K562 (cell line): ENCODE data around the gene ZCCHC3. TPM values are rescaled to one million over a fixed set of nuclear protein-coding genes. Genes with fewer than 3 reads are reported as not detected.

Experiments
- CXXC5 ChIP-seq: fragments of 250-450 bp; sonication (Bioruptor Pico); IDR thresholded peaks from 2 replicates; pipeline ENCODE4 v1.8.0; 2022; ENCODE audit warnings: inconsistent platforms, mild to moderate bottlenecking, moderate library complexity
- ETV6 ChIP-seq, 3 experiments: fragments of 150-350 bp in 1 of 3; sonication (generic) in 1 of 3; formaldehyde crosslinking in 1 of 3; IDR thresholded peaks; 2 replicates each; pipeline versions ENCODE4 v1.6.1 to v1.8.0; 2014 to 2022; ENCODE audit warnings: borderline replicate concordance in 2 of 3, low read depth in 2 of 3, antibody characterized with exemption in 1 of 3, low read length in 1 of 3, mild to moderate bottlenecking in 1 of 3, missing genetic modification reagents in 1 of 3
- LCOR ChIP-seq: sonication (generic); formaldehyde crosslinking; IDR thresholded peaks from 2 replicates; pipeline ENCODE4 v1.8.0; 2022; ENCODE audit warnings: mild to moderate bottlenecking, missing genetic modification reagents
- MLLT1 ChIP-seq, 2 experiments: fragments of 450-650 bp; IDR thresholded peaks; 2 replicates each; pipeline ENCODE4 v1.6.1; 2016
- PRPF4 ChIP-seq: fragments of 200-400 bp; formaldehyde crosslinking; IDR thresholded peaks from one replicate; pipeline ENCODE4 v1.6.1; 2017; ENCODE audit warnings: low read length, low read depth, mild to moderate bottlenecking; ENCODE audit not compliant: insufficient read depth, poor library complexity, severe bottlenecking
- STAT6 ChIP-seq: sonication (generic); formaldehyde crosslinking; IDR thresholded peaks from 2 replicates; pipeline ENCODE4 v1.8.1; 2023; ENCODE audit warnings: mild to moderate bottlenecking, missing genetic modification reagents
- TCFL5 ChIP-seq: fragments of 250-450 bp; sonication (Bioruptor Pico); conservative IDR thresholded peaks from 2 replicates; pipeline ENCODE4 v1.6.1; 2021; ENCODE audit warnings: mild to moderate bottlenecking, moderate library complexity, matching md5 sums
- ZBTB17 ChIP-seq: fragments of 450-650 bp; formaldehyde crosslinking; IDR thresholded peaks from 2 replicates; pipeline ENCODE4 v1.4.0; 2020; ENCODE audit warnings: mild to moderate bottlenecking
- ZBTB2 ChIP-seq: fragments of 450-650 bp; IDR thresholded peaks from 2 replicates; pipeline ENCODE4 v1.6.1; 2016; ENCODE audit warnings: antibody characterized with exemption
- ZKSCAN1 ChIP-seq: fragments of 150-350 bp; IDR thresholded peaks from 2 replicates; pipeline ENCODE4 v1.6.1; 2016; ENCODE audit warnings: low read depth, low read length
- ZNF121 ChIP-seq: sonication (generic); formaldehyde crosslinking; conservative IDR thresholded peaks from 2 replicates; pipeline ENCODE4 v1.8.0; 2022; ENCODE audit warnings: missing genetic modification reagents
- ZNF146 ChIP-seq: IDR thresholded peaks from one replicate; pipeline ENCODE4 v1.6.1; 2018; ENCODE audit warnings: missing compliant biosample characterization; ENCODE audit not compliant: unreplicated experiment
- ZNF324 ChIP-seq: fragments of 250-450 bp; sonication (Bioruptor Pico); IDR thresholded peaks from 2 replicates; pipeline ENCODE4 v1.4.0; 2020; ENCODE audit warnings: mild to moderate bottlenecking
- ZNF766 ChIP-seq: fragments of 200-800 bp; sonication (Bioruptor generic); conservative IDR thresholded peaks from 2 replicates; pipeline ENCODE4 v1.6.1; 2016; ENCODE audit warnings: missing genetic modification characterization, missing compliant biosample characterization
- polyA plus RNA-seq, 8 experiments: library from polyadenylated mRNA; depleted of rRNA in 4 of 8; stranded (reverse) in 5 of 8; unstranded in 3 of 8; fragments of >200 nt; fragmentation: Nextera tagmentation in 2 of 8; fragmentation: Illumina TruSeq in 1 of 8; extraction: Ambion mirVana in 2 of 8; extraction: Trizol in 1 of 8; gene quantifications; 2 replicates each; pipeline versions ENCODE4 v1.2.1 to v1.2.3, GENCODE V29; 2011 to 2014; ENCODE audit warnings: inconsistent platforms in 1 of 8, missing spikeins in 1 of 8
- total RNA-seq, 7 experiments: library from RNA; depleted of rRNA in 6 of 7; stranded (reverse); fragments of >200 nt in 6 of 7; fragmentation: Illumina TruSeq in 2 of 7; extraction: Trizol in 2 of 7; gene quantifications; 2 replicates each; pipeline versions ENCODE4 v1.2.1 to v1.2.3, GENCODE V29; 2011 to 2021; ENCODE audit warnings: low replicate concordance in 1 of 7
- TF ChIP-seq, protein P1 (sequence below): sonication (generic); formaldehyde crosslinking; IDR thresholded peaks from 2 replicates; pipeline ENCODE4 v1.8.0; 2023; ENCODE audit warnings: missing genetic modification reagents, mild to moderate bottlenecking, borderline replicate concordance

Gene ZCCHC3
- total and polyA plus RNA-seq, 9 of the 15 experiments (the other 6 are each of a cell fraction or from before 2014, with no cell fraction given) = 2.8 to 23.3 (median 16.5) TPM

DNA sequence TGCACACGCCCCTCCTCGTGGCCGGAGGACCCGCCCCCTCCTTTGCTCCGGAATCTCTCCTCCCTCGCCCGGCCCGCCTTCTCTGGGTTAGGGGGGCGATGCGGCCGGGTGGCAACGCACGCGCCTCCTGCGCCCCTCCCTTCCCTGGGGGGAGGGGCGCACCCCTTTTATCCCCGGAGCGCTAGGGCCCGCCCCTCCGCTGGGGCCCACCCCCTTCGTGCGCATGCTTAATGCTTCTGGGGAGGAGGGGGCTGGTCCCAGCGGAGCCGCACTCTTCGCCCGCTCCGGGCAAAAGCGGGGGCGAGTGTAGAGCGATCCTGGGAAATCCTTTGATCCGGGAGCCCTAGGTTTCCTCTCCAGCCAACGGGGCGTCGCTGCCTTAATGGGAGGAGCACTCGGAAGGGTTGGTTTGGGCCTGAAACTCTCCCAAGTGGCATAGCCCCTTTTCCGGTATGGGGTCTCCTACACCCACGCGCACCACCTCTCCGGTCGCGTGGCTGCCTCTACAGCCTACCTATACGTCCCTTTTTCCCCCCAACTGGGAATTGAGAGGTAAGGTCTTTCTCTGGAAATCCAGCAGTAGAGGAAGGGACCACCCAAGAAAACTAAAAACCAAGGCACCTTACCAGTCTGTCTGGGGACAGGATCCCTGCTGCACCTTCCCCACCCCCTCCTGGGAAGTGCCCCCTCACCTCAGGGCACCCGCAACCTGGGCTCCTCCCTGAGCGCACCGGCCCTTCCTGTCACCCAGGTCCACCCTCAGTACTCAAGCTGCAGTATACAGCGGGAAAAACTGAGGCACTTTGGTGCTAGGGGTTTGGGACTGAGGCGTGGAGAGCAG lies 30.0 kb downstream of the ZCCHC3 start (continued):
- TF ChIP-seq, protein P1, sequence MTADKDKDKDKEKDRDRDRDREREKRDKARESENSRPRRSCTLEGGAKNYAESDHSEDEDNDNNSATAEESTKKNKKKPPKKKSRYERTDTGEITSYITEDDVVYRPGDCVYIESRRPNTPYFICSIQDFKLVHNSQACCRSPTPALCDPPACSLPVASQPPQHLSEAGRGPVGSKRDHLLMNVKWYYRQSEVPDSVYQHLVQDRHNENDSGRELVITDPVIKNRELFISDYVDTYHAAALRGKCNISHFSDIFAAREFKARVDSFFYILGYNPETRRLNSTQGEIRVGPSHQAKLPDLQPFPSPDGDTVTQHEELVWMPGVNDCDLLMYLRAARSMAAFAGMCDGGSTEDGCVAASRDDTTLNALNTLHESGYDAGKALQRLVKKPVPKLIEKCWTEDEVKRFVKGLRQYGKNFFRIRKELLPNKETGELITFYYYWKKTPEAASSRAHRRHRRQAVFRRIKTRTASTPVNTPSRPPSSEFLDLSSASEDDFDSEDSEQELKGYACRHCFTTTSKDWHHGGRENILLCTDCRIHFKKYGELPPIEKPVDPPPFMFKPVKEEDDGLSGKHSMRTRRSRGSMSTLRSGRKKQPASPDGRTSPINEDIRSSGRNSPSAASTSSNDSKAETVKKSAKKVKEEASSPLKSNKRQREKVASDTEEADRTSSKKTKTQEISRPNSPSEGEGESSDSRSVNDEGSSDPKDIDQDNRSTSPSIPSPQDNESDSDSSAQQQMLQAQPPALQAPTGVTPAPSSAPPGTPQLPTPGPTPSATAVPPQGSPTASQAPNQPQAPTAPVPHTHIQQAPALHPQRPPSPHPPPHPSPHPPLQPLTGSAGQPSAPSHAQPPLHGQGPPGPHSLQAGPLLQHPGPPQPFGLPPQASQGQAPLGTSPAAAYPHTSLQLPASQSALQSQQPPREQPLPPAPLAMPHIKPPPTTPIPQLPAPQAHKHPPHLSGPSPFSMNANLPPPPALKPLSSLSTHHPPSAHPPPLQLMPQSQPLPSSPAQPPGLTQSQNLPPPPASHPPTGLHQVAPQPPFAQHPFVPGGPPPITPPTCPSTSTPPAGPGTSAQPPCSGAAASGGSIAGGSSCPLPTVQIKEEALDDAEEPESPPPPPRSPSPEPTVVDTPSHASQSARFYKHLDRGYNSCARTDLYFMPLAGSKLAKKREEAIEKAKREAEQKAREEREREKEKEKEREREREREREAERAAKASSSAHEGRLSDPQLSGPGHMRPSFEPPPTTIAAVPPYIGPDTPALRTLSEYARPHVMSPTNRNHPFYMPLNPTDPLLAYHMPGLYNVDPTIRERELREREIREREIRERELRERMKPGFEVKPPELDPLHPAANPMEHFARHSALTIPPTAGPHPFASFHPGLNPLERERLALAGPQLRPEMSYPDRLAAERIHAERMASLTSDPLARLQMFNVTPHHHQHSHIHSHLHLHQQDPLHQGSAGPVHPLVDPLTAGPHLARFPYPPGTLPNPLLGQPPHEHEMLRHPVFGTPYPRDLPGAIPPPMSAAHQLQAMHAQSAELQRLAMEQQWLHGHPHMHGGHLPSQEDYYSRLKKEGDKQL (CRISPR knock-in tag) = no peak
- TF ChIP-seq ZNF121 (CRISPR knock-in tag) = no peak
- 0 out of 2 replicates have a peak, but pooled peaks have one; percentile 23 for TF ChIP-seq ZBTB17 (CRISPR knock-in tag)
- TF ChIP-seq ZNF146 (CRISPR knock-in tag) = no peak
- TF ChIP-seq ZKSCAN1 = no peak
- TF ChIP-seq CXXC5 (CRISPR knock-in tag) = peak; percentile 76
- no peak for TF ChIP-seq STAT6 (CRISPR knock-in tag)
- no peak for TF ChIP-seq PRPF4
- no peak for TF ChIP-seq MLLT1 (IDR thresholded peaks at IDR 0.05)
- TF ChIP-seq ZNF324 (CRISPR knock-in tag) = no peak
- TF ChIP-seq ZBTB2 = no peak
- TF ChIP-seq LCOR = no peak; the same call in 1 of the 2 replicates
- TF ChIP-seq TCFL5 (CRISPR knock-in tag) = no peak
- TF ChIP-seq ETV6 (IDR thresholded peaks at IDR 0.05; ENCODE audit: borderline replicate concordance in 1 of 2, low read depth in 2 of 2, low read length in 1 of 2) = no peak
- no peak for TF ChIP-seq ETV6 (CRISPR knock-in tag; IDR thresholded peaks at IDR 0.05; ENCODE audit: borderline replicate concordance)
- TF ChIP-seq ZNF766 = no peak
